ENCODE data around the gene MARF1. TPM values are rescaled to one million over a fixed set of nuclear protein-coding genes. Genes with fewer than 3 reads are reported as not detected.

MARF1 gene
- total RNA-seq, 4 donors from 2014 or later: 16.8 to 33.8 (median 19.2) TPM

GRCh38 chr16:15616475-15617165 is 26.3 kb downstream of the MARF1 start:
- WGBS, 2 donors: 89 to 91% methylated on average over 11 of the region's 11 CpGs
- no peak for DNase-seq

DNA sequence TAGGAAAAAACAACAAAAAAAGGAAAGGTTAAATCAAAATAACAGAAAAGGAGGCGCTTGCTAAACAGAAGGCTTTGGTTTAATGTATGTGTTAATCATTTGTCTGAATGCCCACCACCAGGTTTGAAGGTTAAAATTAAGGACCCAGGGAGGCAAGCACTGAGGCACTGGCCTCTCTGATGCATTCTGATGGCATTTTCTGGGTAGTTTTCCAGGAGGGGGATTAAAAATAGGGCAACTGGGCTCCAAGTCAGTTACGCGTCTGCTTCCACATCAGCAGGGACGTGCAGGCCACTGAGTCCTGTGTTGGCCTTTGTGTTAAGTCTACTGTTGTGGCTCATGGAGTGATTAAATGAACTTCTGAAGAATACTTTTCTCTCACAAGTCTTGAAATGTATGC is 26.9 kb downstream of the MARF1 start:
- DNase-seq: no peak
- no peaks in the 10 kb centered on the region for H3K4me1 ChIP-seq
- intact Hi-C loops (cut with DNase I): loop anchor here (10.0 kb wide), 1 partner anchor 59 kb away; no protein-coding TSS in a partner anchor
- no peak overlapping the region for H3K27ac ChIP-seq
- no peak overlapping the region for H3K4me3 ChIP-seq
- H3K36me3 ChIP-seq: peaks cover 0 to 100% (median 64%) of the 10 kb centered on the region in 3 donors
- no peaks in the 10 kb centered on the region for H3K9me3 ChIP-seq
- H3K27me3 ChIP-seq: no peaks in the 10 kb centered on the region
- TF ChIP-seq, protein P1, sequence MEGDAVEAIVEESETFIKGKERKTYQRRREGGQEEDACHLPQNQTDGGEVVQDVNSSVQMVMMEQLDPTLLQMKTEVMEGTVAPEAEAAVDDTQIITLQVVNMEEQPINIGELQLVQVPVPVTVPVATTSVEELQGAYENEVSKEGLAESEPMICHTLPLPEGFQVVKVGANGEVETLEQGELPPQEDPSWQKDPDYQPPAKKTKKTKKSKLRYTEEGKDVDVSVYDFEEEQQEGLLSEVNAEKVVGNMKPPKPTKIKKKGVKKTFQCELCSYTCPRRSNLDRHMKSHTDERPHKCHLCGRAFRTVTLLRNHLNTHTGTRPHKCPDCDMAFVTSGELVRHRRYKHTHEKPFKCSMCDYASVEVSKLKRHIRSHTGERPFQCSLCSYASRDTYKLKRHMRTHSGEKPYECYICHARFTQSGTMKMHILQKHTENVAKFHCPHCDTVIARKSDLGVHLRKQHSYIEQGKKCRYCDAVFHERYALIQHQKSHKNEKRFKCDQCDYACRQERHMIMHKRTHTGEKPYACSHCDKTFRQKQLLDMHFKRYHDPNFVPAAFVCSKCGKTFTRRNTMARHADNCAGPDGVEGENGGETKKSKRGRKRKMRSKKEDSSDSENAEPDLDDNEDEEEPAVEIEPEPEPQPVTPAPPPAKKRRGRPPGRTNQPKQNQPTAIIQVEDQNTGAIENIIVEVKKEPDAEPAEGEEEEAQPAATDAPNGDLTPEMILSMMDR (IDR thresholded peaks at IDR 0.05): no peak
- TF ChIP-seq POLR2A (IDR thresholded peaks at IDR 0.05): no peak
- 87 to 90% methylated on average over 4 of the region's 4 CpGs for WGBS, 2 donors

More at GRCh38 chr16:15616475-15617165, 26.3 kb downstream of the MARF1 start:
- no peak for TF ChIP-seq POLR2A (IDR thresholded peaks at IDR 0.05)
- TF ChIP-seq, protein P1 (IDR thresholded peaks at IDR 0.05): no peak
- Histone ChIP-seq H3K36me3 (peaks cover 0 to 100% (median 64%) of the 10 kb centered on the region in 3 donors), H3K9me3 (no peaks in the 10 kb centered on the region), H3K4me3 (no peak overlapping the region), H3K27me3 (no peaks in the 10 kb centered on the region), H3K4me1 (no peaks in the 10 kb centered on the region), H3K27ac (no peak overlapping the region)
- intact Hi-C loops (cut with DNase I): loop anchor here (10.0 kb wide), 1 partner anchor 58 kb away; no protein-coding TSS in a partner anchor

GRCh38 chr16:15613676-15614075 is 29.3 kb downstream of the MARF1 start:
- H3K4me1 ChIP-seq: no peaks in the 10 kb centered on the region
- H3K4me3 ChIP-seq: no peak overlapping the region
- H3K36me3 ChIP-seq: peaks cover 4 to 100% (median 54%) of the 10 kb centered on the region in 3 donors
- no peaks in the 10 kb centered on the region for H3K27me3 ChIP-seq
- intact Hi-C loops (cut with DNase I): loop anchor here (10.0 kb wide), 1 partner anchor 61 kb away; no protein-coding TSS in a partner anchor
- no peaks in the 10 kb centered on the region for H3K9me3 ChIP-seq
- no peak overlapping the region for H3K27ac ChIP-seq
- TF ChIP-seq POLR2A (IDR thresholded peaks at IDR 0.05): no peak
- TF ChIP-seq, protein P1 (IDR thresholded peaks at IDR 0.05): no peak
- DNase-seq: no peak
- WGBS, 2 donors: 68% methylated on average over 4 of the region's 4 CpGs

DNA sequence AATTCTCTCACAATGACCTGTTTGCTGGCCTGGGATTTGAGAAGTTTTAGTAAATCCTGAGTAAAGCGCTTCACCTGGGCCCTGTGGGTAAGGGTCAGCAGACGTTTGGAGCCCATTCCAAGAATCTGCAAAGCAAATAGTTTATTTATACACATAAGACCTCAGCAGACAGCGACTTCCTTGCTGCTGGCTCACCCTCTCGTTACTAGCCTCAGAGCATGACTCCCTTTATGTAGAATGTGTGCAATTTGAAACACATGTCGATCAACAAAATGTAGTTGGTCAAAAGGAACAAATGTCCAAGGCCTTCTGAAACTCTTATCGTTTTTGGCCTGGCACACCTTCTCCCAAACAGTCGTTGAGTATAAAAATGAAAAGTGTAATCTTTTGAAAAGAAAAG is 31.3 kb downstream of the MARF1 start:
- WGBS, 2 donors: 76 to 82% methylated on average over 7 of the region's 7 CpGs
- TF ChIP-seq POLR2A (IDR thresholded peaks at IDR 0.05): no peak
- TF ChIP-seq, protein P1 (IDR thresholded peaks at IDR 0.05): no peak
- no peak overlapping the region for H3K27ac ChIP-seq
- H3K9me3 ChIP-seq: no peaks in the 10 kb centered on the region
- H3K4me1 ChIP-seq: peaks cover 0 to 15% (median 0%) of the 10 kb centered on the region in 3 donors
- H3K4me3 ChIP-seq: no peak overlapping the region
- H3K36me3 ChIP-seq: peaks cover 4 to 100% (median 38%) of the 10 kb centered on the region in 3 donors
- intact Hi-C loops (cut with DNase I): loop anchor here (10.0 kb wide), 1 partner anchor 63 kb away; no protein-coding TSS in a partner anchor
- no peaks in the 10 kb centered on the region for H3K27me3 ChIP-seq
- no peak for DNase-seq

DNA sequence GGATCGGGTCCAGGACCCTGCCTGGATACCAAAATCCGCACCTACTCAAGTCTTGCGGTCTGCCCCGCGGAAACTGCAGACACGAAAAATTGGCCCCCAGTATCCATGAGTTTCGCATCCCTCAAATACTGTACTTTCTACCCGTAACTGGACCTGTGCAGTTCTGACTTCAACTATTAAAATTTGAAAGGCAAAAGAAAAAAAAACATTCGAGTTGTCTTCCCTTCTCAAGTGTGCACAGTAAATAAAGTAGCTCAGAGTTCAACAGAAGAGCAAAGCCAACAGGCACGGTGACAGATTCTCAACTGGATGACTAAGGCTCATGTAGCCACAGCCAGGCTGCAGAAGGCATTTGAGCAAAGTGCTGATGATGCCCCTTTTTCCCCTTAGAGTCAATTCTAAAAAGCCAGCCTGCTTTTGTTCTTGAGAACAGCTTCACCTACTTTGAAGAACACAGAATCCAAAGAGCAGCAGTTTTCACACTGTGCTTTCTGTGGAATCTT is 32.5 kb downstream of the MARF1 start:
- Histone ChIP-seq H3K9me3 (no peaks in the 10 kb centered on the region), H3K36me3 (peaks cover 4 to 100% (median 26%) of the 10 kb centered on the region in 3 donors), H3K27ac (no peak overlapping the region), H3K4me1 (peaks cover 0 to 21% (median 0%) of the 10 kb centered on the region in 3 donors), H3K27me3 (no peaks in the 10 kb centered on the region), H3K4me3 (no peak overlapping the region)
- no peak for DNase-seq
- intact Hi-C loops (cut with DNase I): loop anchor here (10.0 kb wide), 1 partner anchor 64 kb away; no protein-coding TSS in a partner anchor
- 84 to 93% methylated on average over 8 to 10 of the region's 10 CpGs for WGBS, 2 donors
- no peak for TF ChIP-seq POLR2A (IDR thresholded peaks at IDR 0.05)
- TF ChIP-seq, protein P1 (IDR thresholded peaks at IDR 0.05): no peak

Data from esophagus squamous epithelium (tissue), 5 donors.